HG02798 (cell line): Measurements from ENCODE around the gene DPP9.
"Not testable (repeated sequence)": the region's sequence is repeated elsewhere in the genome, so short reads cannot be mapped to it uniquely, and the experiment has no call there.

ENCODE experiments used
- ATAC-seq: cut with Tn5 transposase; IDR thresholded peaks from one replicate; pipeline ENCODE4 v1.9.1; 2021; ENCODE audit warnings: mild to moderate bottlenecking; ENCODE audit not compliant: unreplicated experiment, poor library complexity

DPP9 gene

GRCh38 chr19:4692251-4693077 lies 31.2 kb downstream of the DPP9 start:
- ATAC-seq: no peak

GRCh38 chr19:4691373-4691772 lies 32.3 kb downstream of the DPP9 start:
- no peak for ATAC-seq

GRCh38 chr19:4690361-4690760 lies 33.3 kb downstream of the DPP9 start:
- no peak for ATAC-seq

- no peak for ATAC-seq
These were observed 34.2 kb downstream of the DPP9 start for GRCh38 chr19:4689403-4689802.

DNA sequence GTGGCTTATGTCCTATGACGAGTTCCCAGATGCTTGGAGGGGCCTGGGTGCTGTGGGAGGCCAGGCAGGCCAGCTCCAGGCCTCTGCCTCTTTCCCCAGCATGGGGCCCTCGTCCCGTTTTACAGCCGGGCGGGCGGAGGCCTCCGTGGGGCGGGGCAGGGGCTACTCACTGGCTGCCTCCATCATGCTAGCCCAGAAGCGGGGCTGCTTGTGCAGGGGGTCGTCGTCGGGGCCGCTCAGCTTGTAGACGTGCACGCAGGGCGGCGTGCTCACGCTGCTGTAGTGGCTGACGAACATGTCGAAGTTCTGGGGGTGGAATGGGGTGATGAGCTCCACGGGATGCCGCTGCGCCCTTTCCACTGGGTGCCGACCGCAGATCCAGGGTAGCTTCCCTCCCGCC lies 35.1 kb downstream of the DPP9 start:
- no peak for ATAC-seq

GRCh38 chr19:4687396-4687795 lies 36.2 kb downstream of the DPP9 start:
- ATAC-seq: no peak

- no peak for ATAC-seq
These were observed 36.9 kb downstream of the DPP9 start for GRCh38 chr19:4686700-4687099.

- no peak for ATAC-seq
These were observed 39.1 kb downstream of the DPP9 start for GRCh38 chr19:4684312-4685095.

DNA sequence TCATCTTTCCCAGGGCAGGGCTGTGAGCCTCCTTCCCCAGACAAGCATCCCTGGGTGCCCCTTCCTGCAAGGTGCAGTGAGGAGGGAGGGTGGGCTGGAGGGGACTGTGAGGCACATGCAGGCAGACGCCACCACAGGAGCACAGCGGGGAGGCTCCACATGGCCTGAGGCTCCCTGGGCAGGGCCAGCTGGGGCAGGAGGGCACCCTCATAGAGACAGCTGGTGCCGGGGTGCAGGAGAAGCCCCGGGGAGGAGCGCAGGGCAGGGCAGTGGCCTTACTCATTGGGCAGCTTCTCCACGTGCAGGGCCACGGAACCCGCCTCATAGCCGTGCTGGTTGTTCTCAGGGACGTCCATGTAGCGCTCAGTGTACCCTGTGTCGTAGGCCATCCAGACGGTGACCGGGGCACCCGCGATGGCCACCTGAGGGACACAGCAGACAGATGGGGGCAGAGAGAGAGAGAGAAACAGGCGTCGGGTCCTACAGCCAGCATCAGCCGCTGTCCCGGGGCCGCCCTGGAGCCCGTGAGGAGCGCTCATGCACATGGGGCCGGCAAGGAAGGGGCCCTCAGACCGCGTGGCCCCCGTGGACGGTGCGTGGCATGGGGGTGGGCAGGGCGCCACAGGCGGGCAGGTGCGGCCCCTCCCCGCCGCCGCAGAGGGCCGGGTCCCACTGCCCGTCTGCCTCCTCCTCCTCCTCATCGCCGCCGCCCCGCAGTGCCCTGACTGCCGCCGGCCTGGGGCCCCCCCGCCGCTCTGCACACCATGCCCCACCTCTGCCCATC lies 41.0 kb downstream of the DPP9 start:
- ATAC-seq: no peak

DNA sequence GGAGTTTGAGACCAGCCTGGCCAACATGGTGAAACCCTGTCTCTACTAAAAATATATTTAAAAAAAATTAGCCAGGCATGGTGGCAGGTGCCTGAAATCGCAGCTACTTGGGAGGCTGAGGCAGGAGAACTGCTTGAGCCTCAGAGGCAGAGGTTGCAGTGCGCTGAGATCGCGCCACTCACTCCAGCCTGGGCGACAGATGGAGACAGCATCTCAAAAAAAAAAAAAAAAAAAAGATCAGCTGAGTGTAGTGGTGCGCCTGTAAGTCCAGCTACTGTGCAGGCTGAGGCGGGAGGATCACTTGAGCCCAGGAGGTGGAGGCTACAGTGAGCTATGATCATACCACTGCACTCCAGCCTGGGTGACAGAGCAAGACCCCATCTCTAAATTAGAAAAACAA lies 43.6 kb downstream of the DPP9 start:
- not testable (repeated sequence) for ATAC-seq

DNA sequence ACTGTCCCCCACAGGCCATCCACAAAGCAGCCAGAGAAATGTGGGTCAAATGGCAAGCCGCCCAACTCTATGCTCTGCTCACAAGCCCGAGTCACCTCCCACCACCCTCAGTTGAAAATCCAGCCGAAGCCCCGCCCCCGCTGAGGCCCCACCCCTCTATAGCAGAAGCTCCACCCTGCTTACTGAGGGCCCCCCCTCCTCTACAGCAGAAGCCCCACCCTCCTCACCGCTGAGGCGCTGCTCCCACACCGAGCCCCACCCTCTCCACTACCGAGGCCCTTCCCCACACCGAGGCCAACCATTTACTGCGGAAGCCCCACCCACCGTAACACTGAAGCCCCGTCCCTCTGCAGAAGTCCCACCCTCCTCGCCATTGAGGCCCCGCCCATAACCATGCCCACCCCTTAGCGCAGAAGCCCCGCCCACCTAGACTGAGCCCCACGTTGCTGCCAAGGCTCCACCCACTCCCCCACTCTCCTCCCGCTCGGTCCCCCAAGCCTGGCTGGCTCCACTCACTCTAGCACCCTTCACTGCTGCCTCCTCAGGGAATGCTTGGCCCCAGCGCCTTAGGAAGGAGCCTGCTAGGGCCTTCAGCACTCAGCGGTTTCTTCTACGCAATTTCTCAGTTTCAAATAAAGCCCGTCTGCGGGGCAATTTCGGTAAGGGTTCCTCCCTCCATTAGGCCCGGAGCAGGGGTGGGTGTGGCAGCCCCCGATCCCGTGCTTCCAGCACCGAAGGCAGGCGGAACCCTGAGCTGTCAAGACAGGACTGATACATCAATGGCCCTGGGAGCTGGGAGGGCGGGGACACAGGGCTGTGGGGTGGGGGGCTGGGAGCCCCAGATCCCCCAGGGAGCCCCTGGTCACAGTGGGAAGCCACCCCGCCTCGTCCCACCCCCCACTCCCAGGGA lies 44.5 kb downstream of the DPP9 start:
- ATAC-seq: no peak

DNA sequence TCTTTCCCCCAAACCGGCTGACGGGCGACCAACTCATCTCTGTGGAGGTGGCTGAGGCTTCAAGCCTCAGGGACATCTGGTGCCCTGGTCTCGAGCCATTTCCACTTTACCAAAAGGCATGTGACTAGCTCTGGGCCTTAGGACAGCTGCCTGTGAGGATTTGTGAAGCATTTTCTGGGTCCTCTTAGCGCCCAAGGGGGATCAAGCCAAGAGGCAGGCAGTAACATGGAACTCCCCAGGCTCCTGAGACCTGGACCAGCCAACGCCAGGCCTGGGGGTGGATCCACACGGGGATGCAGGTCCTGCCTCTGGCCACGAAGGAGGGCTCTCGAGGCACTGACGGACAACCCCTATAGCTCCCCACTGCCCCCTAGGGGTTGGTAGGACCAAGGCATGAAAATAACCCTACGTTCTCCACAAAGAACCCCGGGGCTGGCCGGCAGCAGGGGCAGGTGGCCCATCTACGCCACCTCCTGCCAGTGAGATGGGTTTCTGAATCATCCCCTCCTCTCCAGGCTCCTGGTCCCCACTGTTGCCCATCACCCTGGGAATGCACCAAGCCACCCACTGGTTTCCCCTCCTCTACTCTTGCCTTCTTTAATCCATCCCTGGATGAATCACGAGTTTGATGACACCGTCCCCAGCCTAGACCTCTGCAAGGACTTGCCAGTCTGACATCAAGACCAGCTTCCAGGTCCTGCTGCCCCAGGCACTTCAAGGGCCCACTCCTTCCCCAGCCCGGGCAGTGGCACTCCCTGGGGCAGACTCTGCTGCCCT lies 46.5 kb downstream of the DPP9 start:
- no peak for ATAC-seq

- no peak for ATAC-seq
These were observed 48.3 kb downstream of the DPP9 start for GRCh38 chr19:4675346-4675745.

DNA sequence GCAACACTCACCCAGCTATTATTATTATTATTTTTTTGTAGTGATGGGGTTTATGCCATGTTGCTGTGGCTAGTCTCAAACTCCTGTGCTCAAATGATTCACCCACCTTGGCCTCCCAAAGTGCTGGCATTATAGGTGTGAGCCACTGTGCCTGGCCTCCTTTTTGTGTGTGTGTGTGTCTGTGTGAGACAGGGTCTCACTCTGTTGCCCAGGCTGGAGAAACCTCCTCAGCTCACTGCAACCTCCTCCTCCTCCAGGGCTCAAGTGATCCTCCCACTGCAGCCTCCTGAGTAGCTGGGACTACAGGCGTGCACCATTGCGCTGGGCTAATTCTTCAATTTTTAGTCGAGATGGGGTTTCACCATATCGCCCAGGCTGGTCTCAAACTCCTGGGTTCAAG lies 49.9 kb downstream of the DPP9 start:
- no peak for ATAC-seq

- ATAC-seq: no peak
These were observed 50.4 kb downstream of the DPP9 start for GRCh38 chr19:4673216-4673615.

GRCh38 chr19:4671185-4671851 lies 52.3 kb downstream of the DPP9 start:
- no peak for ATAC-seq

- peak; percentile 95 for ATAC-seq
These were observed 53.7 kb downstream of the DPP9 start, which contains the start of gene MYDGF for GRCh38 chr19:4669723-4670480. Gene MYDGF (minus strand): TSS chr19:4670342. CDS start chr19:4670334, 8 bp downstream.

DNA sequence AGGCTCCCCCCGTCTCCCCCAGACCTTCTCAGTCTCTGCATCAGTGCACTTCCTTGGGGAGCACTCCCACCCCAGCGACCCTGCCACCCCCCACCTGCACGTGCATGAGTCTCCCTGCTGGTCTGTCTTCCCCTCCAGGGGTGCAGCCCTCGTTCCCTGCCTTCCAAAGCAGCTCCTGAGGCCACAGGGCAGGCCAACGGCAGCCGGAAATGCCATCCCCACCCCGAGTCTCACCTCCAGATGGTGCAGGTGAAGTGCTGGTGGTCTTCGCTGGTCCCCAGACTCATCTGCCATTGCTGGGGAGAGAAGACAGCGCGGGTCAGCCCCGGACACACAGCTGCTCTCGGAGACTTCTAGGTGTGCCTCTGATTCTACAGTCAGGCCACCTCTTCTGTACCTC lies 59.0 kb downstream of the DPP9 start:
- no peak for ATAC-seq
